HUES6 (cell line): Measurements from ENCODE around the gene QRFP.
A peak's percentile ranks its signal among the peaks of the same experiment; 100 is the strongest.

Experiments
- H3K27ac ChIP-seq: 2 replicates; pipeline ENCODE4 v1.7.0; 2013; ENCODE audit warnings: low read depth, mild to moderate bottlenecking, low read length, inconsistent platforms
- H3K27me3 ChIP-seq: 2 replicates; pipeline ENCODE4 v1.6.1; 2013; ENCODE audit warnings: low read length; ENCODE audit not compliant: control insufficient read depth, insufficient read depth
- H3K36me3 ChIP-seq: 2 replicates; pipeline ENCODE4 v1.6.1; 2013; ENCODE audit warnings: low read length; ENCODE audit not compliant: control insufficient read depth, insufficient read depth
- H3K4me1 ChIP-seq: 2 replicates; pipeline ENCODE4 v1.6.1; 2013; ENCODE audit warnings: low read length; ENCODE audit not compliant: control insufficient read depth, insufficient read depth
- H3K4me3 ChIP-seq: 2 replicates; pipeline ENCODE4 v1.5.1; 2013; ENCODE audit warnings: low read depth, low read length
- H3K9ac ChIP-seq: one replicate; pipeline ENCODE4 v1.6.1; 2013; ENCODE audit warnings: mild to moderate bottlenecking, low read length
- H3K9me3 ChIP-seq: 2 replicates; pipeline ENCODE4 v1.6.1; 2013; ENCODE audit warnings: low read depth, low read length; ENCODE audit not compliant: control insufficient read depth, insufficient read depth

The QRFP gene

DNA sequence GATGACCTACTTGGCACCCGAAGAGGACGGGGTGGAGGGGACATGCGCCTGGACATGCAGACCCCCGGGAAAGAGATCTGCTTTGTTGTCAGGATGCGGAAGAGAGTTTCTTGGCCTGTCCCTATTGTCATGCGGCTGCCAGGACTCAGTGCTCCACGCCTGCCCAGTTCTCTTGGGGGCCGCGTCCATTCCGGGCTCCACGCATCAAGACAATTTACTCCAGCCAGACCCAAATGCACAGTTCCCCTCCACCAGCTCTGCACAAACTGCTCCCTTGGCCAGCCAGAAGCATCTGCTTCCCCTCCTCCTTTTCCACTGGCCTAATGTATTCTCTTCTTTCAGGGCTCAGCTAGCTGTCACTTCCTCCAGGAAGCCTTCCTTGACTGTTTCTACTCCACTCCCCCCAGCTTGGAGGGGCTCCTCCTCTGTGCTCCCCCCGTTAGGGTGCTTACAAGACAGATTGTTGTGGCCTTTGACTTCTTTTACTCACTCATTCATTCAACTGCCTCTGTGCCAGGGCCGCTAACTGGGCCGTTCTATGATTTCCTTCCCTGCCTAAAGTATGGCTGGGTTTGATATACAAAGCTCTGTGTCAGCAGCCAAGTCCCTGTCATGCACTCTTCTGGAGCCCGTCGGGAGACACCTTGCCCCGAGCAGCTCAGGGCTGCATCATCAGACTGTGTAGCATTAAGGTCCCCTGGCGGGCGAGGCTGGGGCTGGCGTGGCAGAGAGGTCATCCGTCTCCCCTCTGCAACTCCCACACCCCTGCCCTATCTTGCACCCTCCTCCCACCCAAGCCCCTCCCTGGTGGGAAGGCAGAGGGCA lies 35.9 kb upstream of the QRFP start:
- Histone ChIP-seq H3K4me3 (peak overlapping the region; percentile 42; the same call in 1 of the 2 replicates), H3K27ac (no peak overlapping the region), H3K4me1 (peaks cover 41% of the 10 kb centered on the region), H3K27me3 (peaks cover 5% of the 10 kb centered on the region), H3K36me3 (no peaks in the 10 kb centered on the region), H3K9ac (no peak overlapping the region), H3K9me3 (no peaks in the 10 kb centered on the region)

GRCh38 chr9:130931508-130932254 lies 35.1 kb upstream of the QRFP start:
- peaks cover 33% of the 10 kb centered on the region for H3K4me1 ChIP-seq
- no peak overlapping the region for H3K9ac ChIP-seq
- H3K9me3 ChIP-seq, result no peaks in the 10 kb centered on the region
- no peaks in the 10 kb centered on the region; the same call in 1 of the 2 replicates for H3K27me3 ChIP-seq
- H3K27ac ChIP-seq, result no peak overlapping the region
- H3K36me3 ChIP-seq, result no peaks in the 10 kb centered on the region
- H3K4me3 ChIP-seq, result no peak overlapping the region

DNA sequence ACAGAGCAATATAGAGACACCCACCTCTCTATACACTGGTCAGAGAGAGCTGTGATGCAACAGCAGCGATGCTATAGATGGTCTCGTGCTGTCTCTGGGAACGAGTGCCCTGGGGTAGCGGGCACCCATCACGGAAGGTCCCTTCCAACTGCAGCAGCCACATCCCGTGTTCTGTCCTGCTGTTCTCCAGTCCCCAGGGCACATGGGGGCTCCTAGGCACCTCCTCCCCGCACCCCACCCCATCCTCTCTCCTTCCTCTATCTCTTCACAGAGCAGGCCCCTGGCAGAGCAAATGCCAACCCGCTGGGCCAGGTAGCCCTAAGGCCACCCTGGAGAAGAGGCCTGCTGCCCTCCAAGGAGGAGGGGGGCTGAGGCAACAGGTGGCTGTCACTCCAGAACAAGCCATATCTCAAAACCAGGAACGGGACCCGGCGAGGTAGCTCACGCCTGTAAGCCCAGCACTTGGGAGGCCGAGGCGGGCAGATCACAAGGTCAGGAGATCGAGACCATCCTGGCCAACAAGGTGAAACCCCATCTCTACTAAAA lies 34.3 kb upstream of the QRFP start:
- Histone ChIP-seq H3K27ac (no peak overlapping the region), H3K27me3 (no peaks in the 10 kb centered on the region; the same call in 1 of the 2 replicates), H3K9me3 (no peaks in the 10 kb centered on the region), H3K36me3 (no peaks in the 10 kb centered on the region), H3K4me1 (peaks cover 25% of the 10 kb centered on the region), H3K4me3 (no peak overlapping the region), H3K9ac (no peak overlapping the region)

DNA sequence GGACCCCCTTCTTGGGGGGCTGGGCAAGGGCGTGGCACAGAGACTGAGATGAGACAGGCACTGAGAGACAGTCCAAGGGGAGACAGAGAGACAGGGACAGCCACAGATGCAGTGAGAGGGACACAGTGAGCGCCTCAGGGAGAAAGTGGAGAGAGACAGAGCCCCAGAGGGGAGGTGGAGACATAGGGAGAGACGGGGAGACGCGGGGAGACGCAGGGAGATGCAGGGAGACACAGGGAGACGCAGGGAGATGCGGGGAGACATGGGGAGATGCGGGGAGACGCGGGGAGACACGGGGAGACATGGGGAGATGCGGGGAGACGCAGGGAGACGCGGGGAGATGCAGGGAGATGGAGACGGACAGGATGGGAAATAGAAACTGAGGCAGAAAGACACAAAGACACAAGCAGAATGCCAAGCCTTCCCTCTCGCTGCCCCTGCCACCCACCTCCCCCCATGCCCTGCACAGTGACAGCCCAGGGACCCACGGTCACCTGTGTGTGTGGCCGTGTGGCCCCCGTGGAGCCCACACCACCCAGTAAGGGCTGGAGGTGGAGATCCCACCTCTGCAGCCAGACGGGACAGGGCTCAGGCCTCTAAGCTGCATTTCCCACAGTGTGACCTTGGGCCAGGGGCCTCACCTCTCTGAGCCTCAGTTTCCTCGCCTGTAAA lies 33.7 kb upstream of the QRFP start:
- Histone ChIP-seq H3K4me1 (peaks cover 24% of the 10 kb centered on the region), H3K36me3 (no peaks in the 10 kb centered on the region), H3K27ac (no peak overlapping the region), H3K27me3 (no peaks in the 10 kb centered on the region; the same call in 1 of the 2 replicates), H3K4me3 (no peak overlapping the region), H3K9ac (no peak overlapping the region), H3K9me3 (no peaks in the 10 kb centered on the region)

DNA sequence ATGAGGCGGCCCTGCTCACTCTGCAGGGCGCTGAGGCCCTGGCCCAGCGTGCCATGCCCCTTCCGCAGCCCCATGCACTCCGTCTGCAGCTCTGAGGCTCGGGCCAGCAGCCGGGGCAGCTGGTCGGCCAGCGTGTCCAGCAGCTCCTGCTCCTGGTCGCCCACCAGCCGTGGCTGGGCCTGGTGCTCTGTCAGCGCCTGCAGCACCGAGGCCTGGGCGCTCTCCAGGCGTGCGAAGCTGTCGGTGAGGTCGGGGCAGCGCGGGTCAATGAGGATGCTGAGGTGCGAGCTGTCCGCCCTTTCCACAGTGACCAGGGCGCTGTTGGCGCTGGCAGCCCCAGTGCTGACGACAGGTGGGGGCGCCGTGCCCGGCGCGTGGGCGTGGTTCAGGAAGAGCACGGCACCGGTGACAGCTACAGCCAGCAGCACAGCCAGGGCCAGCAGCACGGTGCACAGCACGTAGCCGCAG lies 33.0 kb upstream of the QRFP start:
- Histone ChIP-seq H3K4me3 (no peak overlapping the region), H3K27me3 (no peaks in the 10 kb centered on the region; the same call in 1 of the 2 replicates), H3K9me3 (no peaks in the 10 kb centered on the region), H3K27ac (no peak overlapping the region), H3K9ac (no peak overlapping the region), H3K36me3 (no peaks in the 10 kb centered on the region), H3K4me1 (peaks cover 24% of the 10 kb centered on the region)

GRCh38 chr9:130927995-130928900 lies 31.6 kb upstream of the QRFP start:
- Histone ChIP-seq H3K4me3 (no peak overlapping the region), H3K27me3 (no peaks in the 10 kb centered on the region; the same call in 1 of the 2 replicates), H3K27ac (no peak overlapping the region)

GRCh38 chr9:130927338-130927737 lies 30.7 kb upstream of the QRFP start:
- no peaks in the 10 kb centered on the region for H3K36me3 ChIP-seq
- H3K9me3 ChIP-seq, result no peaks in the 10 kb centered on the region
- no peaks in the 10 kb centered on the region for H3K27me3 ChIP-seq
- H3K27ac ChIP-seq, result no peak overlapping the region
- H3K4me1 ChIP-seq, result peaks cover 14% of the 10 kb centered on the region
- no peak overlapping the region for H3K9ac ChIP-seq
- no peak overlapping the region for H3K4me3 ChIP-seq

More at GRCh38 chr9:130927995-130928900, 31.6 kb upstream of the QRFP start:
- Histone ChIP-seq H3K4me1 (peaks cover 16% of the 10 kb centered on the region), H3K9me3 (no peaks in the 10 kb centered on the region), H3K36me3 (no peaks in the 10 kb centered on the region), H3K9ac (no peak overlapping the region)

DNA sequence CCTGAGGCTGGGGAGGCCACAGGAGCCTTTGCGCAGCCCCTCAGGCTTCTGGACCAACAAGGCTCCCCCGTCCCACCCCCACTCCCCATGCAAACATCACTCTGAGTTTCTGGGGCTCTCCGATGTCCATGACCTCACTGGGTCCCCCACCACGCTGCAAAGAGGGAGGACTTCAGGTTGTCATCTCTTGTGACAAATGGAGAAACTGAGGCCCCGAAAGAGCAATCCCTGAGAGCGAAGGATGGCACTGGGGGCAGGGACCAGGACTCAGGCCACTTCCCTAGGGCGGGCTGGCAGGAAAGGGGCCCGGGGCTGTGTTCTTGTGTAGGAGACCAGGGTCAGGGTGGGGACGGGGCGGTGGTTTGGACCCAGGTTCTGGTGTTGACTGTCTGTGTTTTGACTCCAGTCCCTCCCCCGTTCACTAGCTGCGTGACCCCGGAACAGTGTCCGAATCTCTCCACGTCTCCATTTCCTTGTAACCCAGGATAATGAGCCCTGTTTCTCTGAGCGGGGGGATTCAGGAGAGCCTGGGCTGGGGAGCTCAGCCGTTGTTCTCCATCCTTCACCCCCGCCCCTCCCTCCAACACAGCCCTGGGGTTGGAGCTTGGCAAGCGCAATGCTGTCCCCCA lies 28.6 kb upstream of the QRFP start:
- peaks cover 9% of the 10 kb centered on the region; the same call in 1 of the 2 replicates for H3K4me1 ChIP-seq
- no peaks in the 10 kb centered on the region for H3K36me3 ChIP-seq
- no peaks in the 10 kb centered on the region for H3K9me3 ChIP-seq
- H3K9ac ChIP-seq, result no peak overlapping the region
- H3K27me3 ChIP-seq, result no peaks in the 10 kb centered on the region
- H3K27ac ChIP-seq, result no peak overlapping the region
- H3K4me3 ChIP-seq, result no peak overlapping the region

- Histone ChIP-seq H3K9me3 (no peaks in the 10 kb centered on the region), H3K27ac (no peak overlapping the region), H3K36me3 (no peaks in the 10 kb centered on the region), H3K4me3 (no peak overlapping the region), H3K27me3 (no peaks in the 10 kb centered on the region), H3K9ac (no peak overlapping the region), H3K4me1 (peaks cover 9% of the 10 kb centered on the region; the same call in 1 of the 2 replicates)
Measured at GRCh38 chr9:130924448-130924788, 27.8 kb upstream of the QRFP start.
